IgD-negative memory B cell (primary cell): ENCODE data around the gene TRIM64C. TPM values are rescaled to one million over a fixed set of nuclear protein-coding genes. Genes with fewer than 3 reads are reported as not detected.
"Not testable (repeated sequence)": the region's sequence is repeated elsewhere in the genome, so short reads cannot be mapped to it uniquely, and the experiment has no call there.

Experiments
- H3K27ac Mint-ChIP-seq, 3 donors: one replicate each; pipeline ENCODE4 v1.8.0; 2020 to 2022; ENCODE audit warnings: mild to moderate bottlenecking in 3 of 3, mixed read lengths in 3 of 3, moderate library complexity in 1 of 3
- H3K27me3 Mint-ChIP-seq: one replicate; pipeline ENCODE4 v1.8.0; 2021; ENCODE audit warnings: mixed read lengths
- H3K36me3 Mint-ChIP-seq: one replicate; pipeline ENCODE4 v1.8.0; 2020; ENCODE audit warnings: mild to moderate bottlenecking, mixed read lengths
- H3K4me1 Mint-ChIP-seq, 3 donors: one replicate each; pipeline ENCODE4 v1.8.0; 2020 to 2022; ENCODE audit warnings: mixed read lengths in 3 of 3, mild to moderate bottlenecking in 1 of 3
- H3K4me3 Mint-ChIP-seq, 4 donors: one replicate each; pipeline ENCODE4 v1.8.0; 2020 to 2022; ENCODE audit warnings: mild to moderate bottlenecking in 4 of 4, mixed read lengths in 4 of 4, moderate library complexity in 3 of 4
- H3K9me3 Mint-ChIP-seq, 3 donors: one replicate each; pipeline ENCODE4 v1.8.0; 2020 to 2021; ENCODE audit warnings: mixed read lengths in 3 of 3, mild to moderate bottlenecking in 1 of 3
- polyA plus RNA-seq: library from polyadenylated mRNA; unstranded; fragments of 300-500 nt; fragmentation: Illumina TruSeq; gene quantifications from one replicate; pipeline ENCODE4 v1.2.3, GENCODE V29; 2021

Gene TRIM64C, protein sequence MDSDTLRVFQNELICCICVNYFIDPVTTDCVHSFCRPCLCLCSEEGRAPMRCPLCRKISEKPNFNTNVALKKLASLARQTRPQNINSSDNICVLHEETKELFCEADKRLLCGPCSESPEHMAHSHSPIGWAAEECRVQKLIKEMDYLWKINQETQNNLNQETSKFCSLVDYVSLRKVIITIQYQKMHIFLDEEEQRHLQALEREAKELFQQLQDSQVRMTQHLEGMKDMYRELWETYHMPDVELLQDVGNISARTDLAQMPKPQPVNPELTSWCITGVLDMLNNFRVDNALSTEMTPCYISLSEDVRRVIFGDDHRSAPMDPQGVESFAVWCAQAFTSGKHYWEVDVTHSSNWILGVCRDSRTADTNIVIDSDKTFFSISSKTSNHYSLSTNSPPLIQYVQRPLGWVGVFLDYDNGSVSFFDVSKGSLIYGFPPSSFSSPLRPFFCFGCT
- not detected for polyA plus RNA-seq

DNA sequence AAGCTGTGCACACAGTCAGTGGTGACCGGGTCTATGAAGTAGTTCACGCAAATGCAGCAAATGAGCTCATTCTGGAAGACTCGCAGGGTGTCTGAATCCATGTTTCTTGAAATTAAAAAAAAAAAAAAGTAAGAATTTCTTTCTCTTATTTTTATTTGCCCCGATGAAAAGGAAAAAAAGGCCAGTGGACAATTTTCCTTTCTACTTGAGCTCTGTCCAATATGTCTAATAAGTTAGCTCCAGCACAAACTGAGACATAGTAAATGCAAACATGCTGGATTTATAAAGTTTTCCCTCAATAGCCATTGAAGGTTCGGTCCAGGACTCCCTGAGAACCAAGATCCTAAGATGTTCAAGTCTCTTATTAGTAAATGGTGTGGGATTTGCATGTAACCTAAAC lies at the start of gene TRIM64C:
TRIM64C (minus strand) TSS at position 101 of the 400 bp plus-strand sequence; CDS start at position 101, 0 bp downstream.
- not testable (repeated sequence) for H3K4me3 Mint-ChIP-seq, H3K27ac Mint-ChIP-seq, H3K4me1 Mint-ChIP-seq, H3K9me3 Mint-ChIP-seq, H3K27me3 Mint-ChIP-seq, H3K36me3 Mint-ChIP-seq

GRCh38 chr11:49102356-49102755 lies 43.4 kb upstream of the TRIM64C start:
- H3K36me3 Mint-ChIP-seq, H3K4me1 Mint-ChIP-seq, H3K27ac Mint-ChIP-seq, H3K4me3 Mint-ChIP-seq, H3K9me3 Mint-ChIP-seq, H3K27me3 Mint-ChIP-seq: not testable (repeated sequence)

DNA sequence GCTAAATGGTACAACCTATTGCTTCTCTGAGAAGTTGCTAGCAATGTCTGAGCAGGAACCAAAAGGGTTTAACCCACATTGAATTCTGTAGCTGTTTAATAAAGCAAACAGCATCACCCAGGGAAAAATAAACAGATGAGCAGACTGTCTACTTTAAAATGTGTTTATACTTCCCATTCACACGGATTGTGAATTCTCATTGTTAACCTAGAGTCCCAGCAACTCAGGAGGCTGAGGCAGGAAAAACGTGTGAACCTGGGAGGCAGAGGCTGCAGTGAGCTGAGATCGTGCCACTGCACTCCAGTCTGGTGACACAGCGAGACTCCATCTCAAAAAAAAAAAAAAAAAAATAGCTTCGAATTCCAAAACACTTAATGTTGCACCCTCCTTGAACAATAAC lies 11.0 kb upstream of the TRIM64C start:
- H3K4me3 Mint-ChIP-seq, H3K36me3 Mint-ChIP-seq, H3K27ac Mint-ChIP-seq, H3K9me3 Mint-ChIP-seq, H3K4me1 Mint-ChIP-seq, H3K27me3 Mint-ChIP-seq: not testable (repeated sequence)

DNA sequence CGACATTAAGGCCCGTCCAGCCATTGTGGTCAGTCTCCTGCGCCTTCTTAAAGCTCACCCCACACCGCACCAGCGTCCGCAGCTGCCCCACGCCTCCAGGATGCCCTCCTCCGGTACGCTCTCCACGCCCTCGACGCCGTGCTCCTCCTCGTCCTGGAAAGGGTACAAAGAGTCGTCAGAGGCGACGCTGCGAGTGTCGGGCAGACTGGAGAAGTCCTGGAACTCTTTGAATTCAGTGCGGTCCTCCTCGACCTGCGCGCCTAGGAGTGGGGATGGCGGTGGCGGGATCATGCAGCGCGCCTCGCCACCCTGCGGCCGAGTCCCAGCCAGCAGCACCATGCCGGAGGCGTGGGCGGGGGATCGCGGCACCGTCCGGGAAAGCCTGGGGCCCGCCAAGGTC lies 9.1 kb downstream of the TRIM64C start:
- not testable (repeated sequence) for H3K4me1 Mint-ChIP-seq, H3K36me3 Mint-ChIP-seq, H3K27ac Mint-ChIP-seq, H3K4me3 Mint-ChIP-seq, H3K27me3 Mint-ChIP-seq, H3K9me3 Mint-ChIP-seq

DNA sequence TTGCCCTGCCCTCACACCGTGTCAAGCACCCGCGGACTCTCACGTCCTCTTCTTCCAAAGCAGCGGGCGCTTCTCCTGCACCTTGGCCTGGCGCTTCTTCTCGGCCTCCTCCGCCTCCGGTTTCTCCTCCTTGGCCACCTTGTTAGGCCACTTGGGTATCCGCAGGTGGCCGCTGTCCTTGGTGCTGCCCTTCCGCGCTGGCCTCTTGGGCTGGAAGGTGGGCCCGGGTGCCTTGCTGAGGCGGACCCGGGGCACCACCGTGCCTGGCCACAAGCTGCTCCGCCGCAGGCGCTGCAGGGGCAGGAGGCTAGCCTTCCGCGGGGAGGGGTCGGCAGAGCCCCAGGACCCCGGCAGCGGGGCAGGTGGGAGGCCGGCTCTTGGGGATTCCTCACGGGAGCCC lies 10.7 kb downstream of the TRIM64C start:
- not testable (repeated sequence) for H3K9me3 Mint-ChIP-seq, H3K4me3 Mint-ChIP-seq, H3K36me3 Mint-ChIP-seq, H3K27ac Mint-ChIP-seq, H3K4me1 Mint-ChIP-seq, H3K27me3 Mint-ChIP-seq

GRCh38 chr11:49028523-49028922 lies 30.4 kb downstream of the TRIM64C start, which contains the start of gene TRIM49B:
TSS of gene TRIM49B (plus strand) at chr11:49028823. CDS start at chr11:49031600, 2,777 bp downstream.
- not testable (repeated sequence) for H3K27me3 Mint-ChIP-seq, H3K4me3 Mint-ChIP-seq, H3K4me1 Mint-ChIP-seq, H3K27ac Mint-ChIP-seq, H3K9me3 Mint-ChIP-seq, H3K36me3 Mint-ChIP-seq

Other genes starting within 250 kb of the TRIM64C start
- gene TRIM51G, start 75.2 kb downstream of the TRIM64C start, polyA plus RNA-seq = not detected
- not detected for gene TRIM49B, start 30.3 kb downstream of the TRIM64C start, polyA plus RNA-seq
- not detected for gene FOLH1, start 149.5 kb upstream of the TRIM64C start, polyA plus RNA-seq